Measurements from ENCODE around the gene AMBP.

DNA sequence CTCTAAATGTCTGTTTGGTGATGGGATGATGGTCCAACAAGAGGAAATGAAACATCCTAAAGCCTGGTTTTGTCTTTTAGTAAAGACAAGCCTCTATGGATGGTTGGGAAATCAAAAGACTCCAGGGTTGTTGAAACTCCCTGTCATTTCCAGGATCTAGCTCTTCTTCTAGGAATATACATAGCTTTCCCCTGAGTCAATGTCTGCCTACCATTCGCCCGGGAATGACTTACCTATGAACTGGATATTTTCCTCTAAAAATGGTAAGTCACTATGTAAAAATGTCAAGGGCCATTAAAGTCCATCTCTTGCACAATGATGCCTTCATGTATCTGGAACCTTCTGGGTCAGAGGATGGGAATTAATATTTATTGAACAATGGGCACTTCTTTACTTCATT is 32.1 kb upstream of the AMBP start:
- TF ChIP-seq SALL2 (tag by site-specific recombination; IDR thresholded peaks at IDR 0.05; ENCODE audit: borderline replicate concordance) (no peak), PBX3 (CRISPR knock-in tag; IDR thresholded peaks at IDR 0.05) (no peak), ZNF121 (tag by site-specific recombination; IDR thresholded peaks at IDR 0.05) (no peak), ZNF549 (tag by site-specific recombination; IDR thresholded peaks at IDR 0.05) (no peak), ZNF416 (tag by site-specific recombination; IDR thresholded peaks at IDR 0.05) (no peak)
- TF ChIP-seq, protein P1, sequence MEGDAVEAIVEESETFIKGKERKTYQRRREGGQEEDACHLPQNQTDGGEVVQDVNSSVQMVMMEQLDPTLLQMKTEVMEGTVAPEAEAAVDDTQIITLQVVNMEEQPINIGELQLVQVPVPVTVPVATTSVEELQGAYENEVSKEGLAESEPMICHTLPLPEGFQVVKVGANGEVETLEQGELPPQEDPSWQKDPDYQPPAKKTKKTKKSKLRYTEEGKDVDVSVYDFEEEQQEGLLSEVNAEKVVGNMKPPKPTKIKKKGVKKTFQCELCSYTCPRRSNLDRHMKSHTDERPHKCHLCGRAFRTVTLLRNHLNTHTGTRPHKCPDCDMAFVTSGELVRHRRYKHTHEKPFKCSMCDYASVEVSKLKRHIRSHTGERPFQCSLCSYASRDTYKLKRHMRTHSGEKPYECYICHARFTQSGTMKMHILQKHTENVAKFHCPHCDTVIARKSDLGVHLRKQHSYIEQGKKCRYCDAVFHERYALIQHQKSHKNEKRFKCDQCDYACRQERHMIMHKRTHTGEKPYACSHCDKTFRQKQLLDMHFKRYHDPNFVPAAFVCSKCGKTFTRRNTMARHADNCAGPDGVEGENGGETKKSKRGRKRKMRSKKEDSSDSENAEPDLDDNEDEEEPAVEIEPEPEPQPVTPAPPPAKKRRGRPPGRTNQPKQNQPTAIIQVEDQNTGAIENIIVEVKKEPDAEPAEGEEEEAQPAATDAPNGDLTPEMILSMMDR (tag by site-specific recombination; IDR thresholded peaks at IDR 0.05), result no peak
- TF ChIP-seq, protein P2, sequence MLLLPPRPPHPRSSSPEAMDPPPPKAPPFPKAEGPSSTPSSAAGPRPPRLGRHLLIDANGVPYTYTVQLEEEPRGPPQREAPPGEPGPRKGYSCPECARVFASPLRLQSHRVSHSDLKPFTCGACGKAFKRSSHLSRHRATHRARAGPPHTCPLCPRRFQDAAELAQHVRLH (tag by site-specific recombination; IDR thresholded peaks at IDR 0.05), result no peak
- TF ChIP-seq, protein P3, sequence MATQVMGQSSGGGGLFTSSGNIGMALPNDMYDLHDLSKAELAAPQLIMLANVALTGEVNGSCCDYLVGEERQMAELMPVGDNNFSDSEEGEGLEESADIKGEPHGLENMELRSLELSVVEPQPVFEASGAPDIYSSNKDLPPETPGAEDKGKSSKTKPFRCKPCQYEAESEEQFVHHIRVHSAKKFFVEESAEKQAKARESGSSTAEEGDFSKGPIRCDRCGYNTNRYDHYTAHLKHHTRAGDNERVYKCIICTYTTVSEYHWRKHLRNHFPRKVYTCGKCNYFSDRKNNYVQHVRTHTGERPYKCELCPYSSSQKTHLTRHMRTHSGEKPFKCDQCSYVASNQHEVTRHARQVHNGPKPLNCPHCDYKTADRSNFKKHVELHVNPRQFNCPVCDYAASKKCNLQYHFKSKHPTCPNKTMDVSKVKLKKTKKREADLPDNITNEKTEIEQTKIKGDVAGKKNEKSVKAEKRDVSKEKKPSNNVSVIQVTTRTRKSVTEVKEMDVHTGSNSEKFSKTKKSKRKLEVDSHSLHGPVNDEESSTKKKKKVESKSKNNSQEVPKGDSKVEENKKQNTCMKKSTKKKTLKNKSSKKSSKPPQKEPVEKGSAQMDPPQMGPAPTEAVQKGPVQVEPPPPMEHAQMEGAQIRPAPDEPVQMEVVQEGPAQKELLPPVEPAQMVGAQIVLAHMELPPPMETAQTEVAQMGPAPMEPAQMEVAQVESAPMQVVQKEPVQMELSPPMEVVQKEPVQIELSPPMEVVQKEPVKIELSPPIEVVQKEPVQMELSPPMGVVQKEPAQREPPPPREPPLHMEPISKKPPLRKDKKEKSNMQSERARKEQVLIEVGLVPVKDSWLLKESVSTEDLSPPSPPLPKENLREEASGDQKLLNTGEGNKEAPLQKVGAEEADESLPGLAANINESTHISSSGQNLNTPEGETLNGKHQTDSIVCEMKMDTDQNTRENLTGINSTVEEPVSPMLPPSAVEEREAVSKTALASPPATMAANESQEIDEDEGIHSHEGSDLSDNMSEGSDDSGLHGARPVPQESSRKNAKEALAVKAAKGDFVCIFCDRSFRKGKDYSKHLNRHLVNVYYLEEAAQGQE (tag by site-specific recombination; IDR thresholded peaks at IDR 0.05), result no peak
